22Rv1 (cell line): ENCODE measurements around the gene IL10RB.

Source experiments
- CTCF ChIP-seq: fragments of 450-650 bp; IDR thresholded peaks from 2 replicates; pipeline ENCODE4 v1.5.1; 2017; ENCODE audit warnings: mild to moderate bottlenecking
- ZFX ChIP-seq: fragments of 450-650 bp; IDR thresholded peaks from 2 replicates; pipeline ENCODE4 v1.6.1; 2017; ENCODE audit warnings: antibody characterized with exemption, borderline replicate concordance

- TF ChIP-seq CTCF (no peak), ZFX (no peak)
Measured at GRCh38 chr21:33305344-33305671, 39.1 kb downstream of the IL10RB start.
